NCI-H1417 (cell line): ENCODE data around the gene SPNS2.
A peak's percentile ranks its signal among the peaks of the same experiment; 100 is the strongest.

ENCODE experiments used
- DNase-seq, 3 experiments: peaks; one replicate each; lab custom pipeline; 2025; lab: John Stamatoyannopoulos, UW

The SPNS2 gene

GRCh38 chr17:4536742-4537411, 38.2 kb downstream of the SPNS2 start:
- DNase-seq = no peak

- no peak for DNase-seq
Observed at GRCh38 chr17:4537451-4538235, 39.0 kb downstream of the SPNS2 start.

DNA sequence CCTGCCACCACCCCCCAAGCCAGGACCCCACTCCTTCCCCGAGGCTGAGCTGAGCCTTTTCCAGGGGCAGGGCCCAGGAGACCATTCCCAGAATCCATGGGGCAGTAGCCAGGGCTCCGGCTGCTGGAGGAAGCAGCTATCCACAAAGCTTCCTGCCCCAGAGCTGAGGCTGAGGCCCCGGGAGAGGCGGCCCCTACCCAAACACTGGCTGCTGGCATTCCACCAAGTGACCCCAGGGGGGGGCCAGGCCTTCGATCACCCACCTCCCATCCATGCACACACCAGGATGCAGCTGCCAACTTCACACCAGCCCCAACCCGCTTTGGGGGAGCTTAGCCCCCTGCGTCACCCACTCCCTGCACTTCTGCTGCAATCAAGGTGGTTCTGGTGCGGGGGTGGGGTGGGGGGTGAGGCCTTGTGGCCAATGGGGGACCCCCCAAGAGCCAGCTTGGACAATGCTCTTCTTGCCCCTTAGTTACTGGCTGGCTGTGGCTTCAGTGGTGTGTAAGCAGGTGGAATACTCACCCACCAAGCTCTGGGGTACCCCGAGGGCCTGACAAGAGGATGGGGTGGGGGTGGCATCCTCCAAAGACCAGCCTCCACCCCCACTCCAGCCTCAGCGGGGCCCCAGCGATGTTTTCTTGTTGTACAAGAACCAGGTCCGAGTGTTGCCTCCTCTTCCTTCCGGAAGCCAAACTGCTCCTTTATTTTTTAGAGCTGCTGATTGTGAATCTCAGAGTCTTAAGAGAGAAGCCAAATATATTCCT, 39.7 kb downstream of the SPNS2 start:
- DNase-seq = no peak

- DNase-seq = peak in 1 of 3 experiments; percentile 17
Observed at GRCh38 chr17:4539025-4539424, 40.3 kb downstream of the SPNS2 start.

- no peak for DNase-seq
Observed at GRCh38 chr17:4539576-4540223, 41.0 kb downstream of the SPNS2 start.

GRCh38 chr17:4540224-4540651, 41.6 kb downstream of the SPNS2 start:
- DNase-seq = no peak

DNA sequence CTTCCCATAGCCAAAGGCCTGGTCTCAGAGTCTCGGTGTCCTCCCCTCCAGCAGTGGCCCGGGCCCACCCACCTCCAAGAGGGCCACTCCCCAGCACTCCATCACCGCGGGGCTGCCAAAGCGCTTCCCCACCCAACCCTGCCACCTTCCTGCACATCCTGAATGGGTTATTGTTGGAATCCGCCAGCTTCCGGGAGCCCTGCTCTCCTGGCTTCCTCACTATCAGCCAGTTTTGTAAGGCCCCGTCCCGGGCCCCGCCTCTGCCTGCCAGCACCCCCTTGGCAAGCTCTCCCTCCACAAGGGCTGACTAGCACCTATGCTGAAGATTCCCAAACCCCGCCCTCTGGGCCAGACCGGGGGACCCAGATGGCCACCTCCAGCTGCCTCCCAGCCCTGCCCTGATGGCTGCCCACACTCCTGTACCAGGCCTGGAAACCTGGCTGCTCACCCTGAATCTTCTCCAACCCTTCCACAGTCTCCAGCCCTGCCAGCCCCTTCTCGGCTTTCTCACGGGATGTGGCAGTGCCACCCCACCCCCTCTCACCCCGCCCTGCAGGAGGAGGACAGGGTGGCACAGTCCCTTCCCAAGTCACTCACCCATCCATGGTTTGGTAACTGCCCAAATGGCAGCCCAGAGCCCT, 42.1 kb downstream of the SPNS2 start:
- DNase-seq = no peak

DNA sequence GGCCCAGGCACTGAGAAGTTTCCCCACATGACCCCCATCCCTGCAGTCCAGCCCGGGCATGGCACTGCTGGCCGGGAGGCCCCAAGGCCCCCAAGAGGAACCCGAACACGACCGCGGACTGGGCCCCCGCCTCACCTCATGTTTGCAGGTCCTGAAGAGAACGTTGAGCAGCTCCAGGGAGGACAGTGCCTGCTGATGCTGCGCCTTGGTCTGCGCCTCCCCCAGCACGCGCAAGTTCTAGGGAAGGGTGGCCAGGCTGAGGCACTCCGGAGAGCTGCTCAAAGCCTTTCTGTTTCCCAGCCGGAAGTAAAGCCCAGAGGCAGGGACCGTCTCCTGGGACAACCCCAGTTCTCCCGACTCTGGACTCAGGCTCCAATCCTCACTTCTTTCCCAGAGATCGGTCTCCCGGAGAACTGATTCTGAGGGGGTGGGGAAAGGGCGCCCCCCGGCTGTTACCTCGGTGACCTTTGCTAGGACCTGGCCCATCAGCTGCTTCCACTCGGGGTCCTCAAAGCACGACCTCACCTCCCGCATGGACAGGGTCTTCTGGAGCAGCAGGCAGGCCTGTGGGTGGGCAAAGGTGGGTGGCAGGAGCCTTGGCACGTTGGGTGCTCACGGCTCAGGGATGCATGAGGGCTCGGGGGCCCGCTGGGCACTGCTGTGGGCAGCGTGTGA, 42.8 kb downstream of the SPNS2 start:
- DNase-seq = no peak

- DNase-seq = no peak
Observed at GRCh38 chr17:4542003-4542725, 43.5 kb downstream of the SPNS2 start.

DNA sequence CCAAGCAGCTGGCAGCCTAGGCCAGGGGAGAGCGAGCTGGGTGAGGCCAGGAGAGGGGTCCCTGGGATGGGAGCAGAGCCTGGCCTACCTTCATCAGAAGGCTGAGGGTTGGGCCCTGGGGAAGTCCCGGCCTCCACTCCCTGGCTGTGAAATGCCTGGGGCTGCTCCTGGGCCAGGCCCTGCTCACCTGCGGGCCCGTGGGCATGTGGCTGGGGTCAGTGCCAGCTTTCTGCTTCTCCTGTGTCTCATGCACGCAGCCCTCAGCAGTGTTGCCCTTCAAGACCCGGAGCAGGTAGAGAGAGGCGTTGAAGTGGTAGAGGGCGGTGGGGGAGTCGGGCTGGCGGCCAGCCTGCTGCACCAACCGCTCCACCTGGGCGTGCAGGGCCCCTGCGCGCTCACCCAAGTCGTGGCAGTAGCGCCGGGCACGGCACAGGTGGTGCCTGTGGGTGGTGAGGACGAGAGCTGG, 44.1 kb downstream of the SPNS2 start:
- DNase-seq = no peak

- DNase-seq = no peak
Observed at GRCh38 chr17:4543557-4544026, 44.9 kb downstream of the SPNS2 start.

DNA sequence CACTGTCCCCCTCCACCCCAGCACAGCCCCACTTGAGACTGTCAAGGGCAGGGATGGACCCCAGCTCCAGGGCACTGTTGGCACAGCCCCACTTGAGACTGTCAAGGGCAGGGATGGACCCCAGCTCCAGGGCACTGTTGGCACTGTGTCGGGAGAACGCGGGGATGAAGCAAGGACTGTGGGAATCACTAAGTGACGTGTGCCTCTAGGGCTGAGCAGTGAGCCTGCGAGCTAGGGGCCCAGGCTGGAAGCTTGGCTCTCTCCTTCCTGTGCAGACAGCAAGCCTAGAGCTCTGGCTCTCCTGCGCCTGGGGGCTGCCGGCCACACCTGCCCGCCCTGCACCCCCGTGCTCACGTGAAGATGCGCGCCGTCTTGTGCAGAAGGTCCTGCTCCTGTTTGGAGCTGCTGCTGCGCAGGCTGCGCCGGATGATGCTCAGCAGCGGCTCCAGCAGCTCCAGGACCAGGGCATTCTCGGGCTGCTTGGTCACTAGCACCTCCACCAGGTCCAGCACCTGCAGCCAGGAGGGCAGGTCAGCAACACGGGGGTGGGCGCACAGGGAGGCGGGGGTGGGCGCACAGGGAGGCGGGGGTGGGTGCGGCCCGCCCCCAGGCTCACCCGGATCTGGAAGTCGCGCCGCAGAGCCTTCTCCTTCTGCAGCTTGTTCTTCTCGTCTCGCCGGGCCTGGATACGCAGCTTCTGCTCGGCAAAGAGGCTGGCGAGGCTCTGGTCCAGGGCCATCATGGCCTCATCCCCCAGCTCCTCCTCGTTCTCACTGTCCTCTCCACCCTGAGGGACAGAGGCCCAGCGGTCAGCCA, 45.7 kb downstream of the SPNS2 start:
- no peak for DNase-seq

- no peak for DNase-seq
Observed at GRCh38 chr17:4544951-4545216, 46.2 kb downstream of the SPNS2 start.

- DNase-seq = no peak
Observed at GRCh38 chr17:4545217-4545951, 46.7 kb downstream of the SPNS2 start.

GRCh38 chr17:4547118-4547906, 48.6 kb downstream of the SPNS2 start:
- DNase-seq = no peak

GRCh38 chr17:4548061-4548461, 49.4 kb downstream of the SPNS2 start:
- no peak for DNase-seq

DNA sequence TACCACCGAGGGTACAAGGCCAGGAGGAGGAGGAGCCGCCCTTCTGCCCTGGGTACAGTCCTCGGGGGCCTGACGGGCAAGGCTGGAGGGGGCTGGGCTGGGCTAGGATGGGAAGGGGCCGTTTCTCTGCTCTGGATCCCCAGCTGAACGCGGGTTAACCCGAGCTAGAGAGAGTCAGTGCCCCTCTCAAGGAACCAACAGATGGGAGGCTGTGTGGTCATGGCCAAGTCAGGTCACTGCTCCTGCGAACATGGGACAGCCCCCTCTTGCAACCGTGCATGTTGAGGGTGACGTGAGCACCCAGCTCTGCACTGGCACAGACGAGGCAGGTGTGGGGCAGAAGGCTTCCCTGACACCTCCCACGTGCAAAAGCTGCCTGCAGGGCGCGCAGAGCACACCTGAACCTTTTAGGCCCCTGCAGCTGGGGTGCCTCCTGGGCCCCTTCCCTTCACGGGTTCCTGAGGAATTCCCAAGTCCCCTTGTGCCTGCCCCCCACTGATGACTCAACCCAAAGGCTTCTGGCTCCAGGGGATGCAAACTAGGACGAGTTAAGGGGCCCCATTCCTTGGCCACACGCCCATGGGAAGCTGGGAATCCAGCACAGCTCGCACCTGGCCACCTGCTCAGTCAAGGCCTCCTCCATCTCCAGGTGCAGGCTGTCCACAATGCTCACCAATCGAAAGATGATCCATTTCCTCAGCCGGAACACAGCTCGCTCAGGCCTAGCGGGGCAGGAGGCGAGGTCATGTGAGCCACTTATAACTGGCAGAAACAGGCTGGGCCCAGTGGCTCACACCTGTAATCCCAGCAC, 50.2 kb downstream of the SPNS2 start:
- DNase-seq = no peak
